Chondrocyte (in vitro differentiated cells): Measurements from ENCODE around the gene OR12D3. TPM values are rescaled to one million over a fixed set of nuclear protein-coding genes. Genes with fewer than 3 reads are reported as not detected.

Source experiments
- DNase-seq: peaks from one replicate; pipeline ENCODE4 v3.0.0; 2021; ENCODE audit warnings: mixed read lengths, low spot score
- H3K27ac Mint-ChIP-seq: one replicate; pipeline ENCODE4 v1.8.0; 2021; ENCODE audit warnings: mild to moderate bottlenecking, moderate library complexity, mixed read lengths; ENCODE audit not compliant: unreplicated experiment
- H3K27me3 Mint-ChIP-seq: 2 replicates; pipeline ENCODE4 v1.8.0; 2021; ENCODE audit warnings: low read depth, mixed read lengths
- H3K36me3 Mint-ChIP-seq: 2 replicates; pipeline ENCODE4 v1.8.0; 2021; ENCODE audit warnings: low read depth, mixed read lengths
- H3K4me1 Mint-ChIP-seq: 2 replicates; pipeline ENCODE4 v1.8.0; 2021; ENCODE audit warnings: low read depth, mild to moderate bottlenecking, mixed read lengths
- H3K4me3 Mint-ChIP-seq: one replicate; pipeline ENCODE4 v1.8.0; 2021; ENCODE audit warnings: mild to moderate bottlenecking, moderate library complexity, mixed read lengths; ENCODE audit not compliant: unreplicated experiment
- H3K9me3 Mint-ChIP-seq: 2 replicates; pipeline ENCODE4 v1.8.0; 2021; ENCODE audit warnings: low read depth, mixed read lengths
- long read RNA-seq: library from polyadenylated mRNA; stranded (forward); transcript quantifications from one replicate; pipeline ENCODE4 v2.0.0, GENCODE V29; 2021
- total RNA-seq: library from RNA; stranded (reverse); gene quantifications from 3 replicates; pipeline ENCODE4 v1.2.1, GENCODE V29; 2021
- TF ChIP-seq, protein P1 (sequence below): fragments of 200-600 bp; sonication (generic); IDR thresholded peaks from 2 replicates; pipeline ENCODE4 v1.5.0; 2021; ENCODE audit warnings: antibody characterized with exemption, mild to moderate bottlenecking, moderate library complexity

Gene OR12D3
- total RNA-seq = not detected in 3 replicates
- long read RNA-seq = 0 reads

GRCh38 chr6:29375191-29375590 is at the start of gene OR12D3:
Gene OR12D3, minus strand, starts transcription at chr6:29375291. Its CDS starts 4 bp downstream, at chr6:29375287.
- Mint-ChIP-seq H3K9me3 (no peaks in the 10 kb centered on the region), H3K4me1 (no peaks in the 10 kb centered on the region), H3K4me3 (no peak within 1 kb of the TSS), H3K36me3 (no peaks in the 10 kb centered on the region), H3K27ac (no peak within 1 kb of the TSS), H3K27me3 (peaks cover 25% of the 10 kb centered on the region)
- DNase-seq = no peak
- TF ChIP-seq, protein P1, sequence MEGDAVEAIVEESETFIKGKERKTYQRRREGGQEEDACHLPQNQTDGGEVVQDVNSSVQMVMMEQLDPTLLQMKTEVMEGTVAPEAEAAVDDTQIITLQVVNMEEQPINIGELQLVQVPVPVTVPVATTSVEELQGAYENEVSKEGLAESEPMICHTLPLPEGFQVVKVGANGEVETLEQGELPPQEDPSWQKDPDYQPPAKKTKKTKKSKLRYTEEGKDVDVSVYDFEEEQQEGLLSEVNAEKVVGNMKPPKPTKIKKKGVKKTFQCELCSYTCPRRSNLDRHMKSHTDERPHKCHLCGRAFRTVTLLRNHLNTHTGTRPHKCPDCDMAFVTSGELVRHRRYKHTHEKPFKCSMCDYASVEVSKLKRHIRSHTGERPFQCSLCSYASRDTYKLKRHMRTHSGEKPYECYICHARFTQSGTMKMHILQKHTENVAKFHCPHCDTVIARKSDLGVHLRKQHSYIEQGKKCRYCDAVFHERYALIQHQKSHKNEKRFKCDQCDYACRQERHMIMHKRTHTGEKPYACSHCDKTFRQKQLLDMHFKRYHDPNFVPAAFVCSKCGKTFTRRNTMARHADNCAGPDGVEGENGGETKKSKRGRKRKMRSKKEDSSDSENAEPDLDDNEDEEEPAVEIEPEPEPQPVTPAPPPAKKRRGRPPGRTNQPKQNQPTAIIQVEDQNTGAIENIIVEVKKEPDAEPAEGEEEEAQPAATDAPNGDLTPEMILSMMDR = no peak

GRCh38 chr6:29424575-29424974 is 49.5 kb upstream of the OR12D3 start:
- Mint-ChIP-seq H3K9me3 (peaks cover 11% of the 10 kb centered on the region), H3K27me3 (peaks cover 3% of the 10 kb centered on the region), H3K4me1 (peaks cover 21% of the 10 kb centered on the region), H3K4me3 (no peak overlapping the region), H3K27ac (peak overlapping the region; percentile 25), H3K36me3 (no peaks in the 10 kb centered on the region)
- TF ChIP-seq, protein P1 = no peak
- DNase-seq = no peak

GRCh38 chr6:29424168-29424567 is 49.1 kb upstream of the OR12D3 start:
- peaks cover 26% of the 10 kb centered on the region for H3K4me1 Mint-ChIP-seq
- peak overlapping the region; percentile 25 for H3K27ac Mint-ChIP-seq
- no peak overlapping the region for H3K4me3 Mint-ChIP-seq
- TF ChIP-seq, protein P1 = no peak
- H3K9me3 Mint-ChIP-seq = peaks cover 11% of the 10 kb centered on the region
- H3K27me3 Mint-ChIP-seq = no peaks in the 10 kb centered on the region
- no peak for DNase-seq
- no peaks in the 10 kb centered on the region for H3K36me3 Mint-ChIP-seq

GRCh38 chr6:29419516-29419915 is 44.4 kb upstream of the OR12D3 start:
- Mint-ChIP-seq H3K27me3 (peaks cover 3% of the 10 kb centered on the region), H3K36me3 (no peaks in the 10 kb centered on the region), H3K4me1 (peaks cover 31% of the 10 kb centered on the region), H3K4me3 (peak overlapping the region; percentile 20), H3K9me3 (peaks cover 3% of the 10 kb centered on the region), H3K27ac (peak overlapping the region; percentile 93)
- TF ChIP-seq, protein P1 = no peak
- DNase-seq = no peak

DNA sequence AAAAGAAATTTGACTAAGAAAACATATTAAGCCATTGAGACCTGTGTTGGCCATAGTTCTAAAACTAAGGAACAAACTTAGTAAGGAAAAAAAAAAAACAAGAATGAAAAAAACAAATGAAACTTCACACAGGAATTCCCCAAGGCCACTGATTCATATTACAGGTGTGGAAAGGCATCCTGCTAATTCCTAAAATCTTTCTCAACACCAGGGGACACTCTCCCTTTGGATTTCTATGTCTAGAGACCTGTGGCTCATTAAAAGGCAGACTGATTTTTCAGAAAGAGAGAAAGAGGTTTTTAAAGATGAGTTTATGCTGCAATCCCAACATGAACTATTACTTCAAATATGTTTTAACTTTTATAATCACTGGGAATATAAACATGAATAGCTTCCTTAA is 39.5 kb upstream of the OR12D3 start, which contains the start of gene OR12D1:
Gene OR12D1, plus strand, starts transcription at position 341 of the 400 bp plus-strand sequence.
- DNase-seq = no peak
- TF ChIP-seq, protein P1 = peak; percentile 69
- Mint-ChIP-seq H3K27me3 (peaks cover 5% of the 10 kb centered on the region), H3K4me1 (peaks cover 18% of the 10 kb centered on the region), H3K36me3 (peaks cover 2% of the 10 kb centered on the region), H3K27ac (no peak within 1 kb of the TSS), H3K4me3 (no peak within 1 kb of the TSS), H3K9me3 (peaks cover 26% of the 10 kb centered on the region)
